HEK293 (cell line): ENCODE data around the gene HOOK1.

ENCODE experiments used
- CTCF ChIA-PET: fragments of 350-600 bp; formaldehyde crosslinking; extraction: SDS; loops from one replicate; lab custom pipeline; 2021; ENCODE audit warnings: antibody characterized with exemption; lab: Yijun Ruan, JAX
- POLR2A ChIA-PET: fragments of 300-600 bp; formaldehyde crosslinking; extraction: SDS; loops from one replicate; lab custom pipeline; 2020; ENCODE audit warnings: antibody characterized with exemption, inconsistent platforms; lab: Yijun Ruan, JAX
- H3K27ac ChIP-seq: fragments of 200-500 bp; sonication (Bioruptor generic); 2 replicates; pipeline ENCODE4 v1.5.1; 2014; ENCODE audit warnings: low read depth, low read length, control low read depth, inconsistent platforms; ENCODE audit errors: extremely low read depth
- H3K36me3 ChIP-seq, 2 experiments: fragments of 200-500 bp in 1 of 2; sonication (Bioruptor generic) in 1 of 2; 1 replicate in 1 of 2; 2 replicates in 1 of 2; pipeline ENCODE4 v1.5.1; 2014 to 2017; ENCODE audit warnings: inconsistent platforms in 2 of 2, low read length in 2 of 2; ENCODE audit not compliant: control insufficient read depth in 2 of 2, insufficient read depth in 1 of 2
- H3K4me1 ChIP-seq: fragments of 200-500 bp; sonication (Bioruptor generic); 2 replicates; pipeline ENCODE4 v1.5.1; 2014; ENCODE audit warnings: mild to moderate bottlenecking, low read length, inconsistent platforms; ENCODE audit not compliant: control insufficient read depth, insufficient read depth
- H3K4me3 ChIP-seq: 2 replicates; pipeline ENCODE4 v1.5.1; 2011; ENCODE audit warnings: low read depth, mild to moderate bottlenecking, control low read depth, low read length, moderate library complexity
- H3K9me3 ChIP-seq: fragments of 200-500 bp; sonication (Bioruptor generic); 2 replicates; pipeline ENCODE4 v1.5.1; 2014; ENCODE audit warnings: low read depth, low read length, inconsistent platforms; ENCODE audit not compliant: control insufficient read depth, insufficient read depth
- HIC1 ChIP-seq: fragments of 450-650 bp; formaldehyde crosslinking; IDR thresholded peaks from 2 replicates; pipeline ENCODE4 v1.5.1; 2016; ENCODE audit warnings: missing biosample characterization, missing genetic modification characterization
- PRDM2 ChIP-seq: fragments of 450-650 bp; formaldehyde crosslinking; IDR thresholded peaks from 2 replicates; pipeline ENCODE4 v1.5.1; 2016; ENCODE audit warnings: missing biosample characterization, missing genetic modification characterization, borderline replicate concordance
- PRDM6 ChIP-seq: fragments of 450-650 bp; formaldehyde crosslinking; IDR thresholded peaks from 2 replicates; pipeline ENCODE4 v1.5.1; 2017; ENCODE audit warnings: missing biosample characterization, missing genetic modification characterization
- SETDB1 ChIP-seq: IDR thresholded peaks from one replicate; pipeline ENCODE4 v1.6.1; 2017; ENCODE audit warnings: mild to moderate bottlenecking, low read length, moderate library complexity, mixed read lengths; ENCODE audit not compliant: insufficient read length
- TCF7L2 ChIP-seq: IDR thresholded peaks from 2 replicates; pipeline ENCODE4 v1.6.1; 2011; ENCODE audit warnings: low read depth, mild to moderate bottlenecking, inconsistent platforms, low read length, moderate library complexity, borderline replicate concordance
- ZNF324 ChIP-seq: fragments of 450-650 bp; formaldehyde crosslinking; IDR thresholded peaks from 2 replicates; pipeline ENCODE4 v1.5.1; 2016; ENCODE audit warnings: missing biosample characterization, missing genetic modification characterization
- ZNF426 ChIP-seq: fragments of 450-650 bp; formaldehyde crosslinking; IDR thresholded peaks from 2 replicates; pipeline ENCODE4 v1.5.1; 2017; ENCODE audit warnings: missing biosample characterization, missing genetic modification characterization, mild to moderate bottlenecking, inconsistent platforms, moderate library complexity
- ZNF558 ChIP-seq: fragments of 450-650 bp; formaldehyde crosslinking; IDR thresholded peaks from 2 replicates; pipeline ENCODE4 v1.5.1; 2016; ENCODE audit warnings: missing biosample characterization, missing genetic modification characterization
- ZNF654 ChIP-seq: fragments of 450-650 bp; formaldehyde crosslinking; IDR thresholded peaks from 2 replicates; pipeline ENCODE4 v1.5.1; 2016; ENCODE audit warnings: low read depth, missing biosample characterization, missing genetic modification characterization
- ZNF660 ChIP-seq: fragments of 450-650 bp; IDR thresholded peaks from 2 replicates; pipeline ENCODE4 v1.5.1; 2018; ENCODE audit warnings: missing biosample characterization, mild to moderate bottlenecking, missing genetic modification characterization
- ZNF670 ChIP-seq: fragments of 450-650 bp; formaldehyde crosslinking; IDR thresholded peaks from 2 replicates; pipeline ENCODE4 v1.5.1; 2016; ENCODE audit warnings: missing biosample characterization, missing genetic modification characterization, low read depth

Gene HOOK1

GRCh38 chr1:59877108-59877682, 62.4 kb downstream of the HOOK1 start:
- Histone ChIP-seq H3K9me3 (no peaks in the 10 kb centered on the region), H3K4me1 (no peaks in the 10 kb centered on the region), H3K27ac (no peak overlapping the region), H3K4me3 (no peak overlapping the region), H3K36me3 (peaks cover 7 to 11% of the 10 kb centered on the region in 2 experiments; a peak in 2 of 3 replicates)
- ChIA-PET POLR2A (no interaction called here), CTCF (interaction anchor here (0.6 to 6.5 kb wide), 5 partner anchors 16 to 647 kb away, joined by 3 to 177 read pairs (median 4); no protein-coding TSS in a partner anchor)
- TF ChIP-seq ZNF558 (tag by site-specific recombination) (peak; percentile 90; the same call in 1 of the 2 replicates), ZNF670 (tag by site-specific recombination) (no peak), SETDB1 (peak; percentile 74)

- CTCF ChIA-PET = interaction anchor here (0.6 to 6.5 kb wide), 16 partner anchors 10 to 1476 kb away, joined by 3 to 177 read pairs (median 6); no protein-coding TSS in a partner anchor
- Histone ChIP-seq H3K36me3 (peaks cover 0 to 4% of the 10 kb centered on the region in 2 experiments; a peak in 1 of 3 replicates), H3K9me3 (no peaks in the 10 kb centered on the region), H3K4me3 (no peak overlapping the region), H3K4me1 (no peaks in the 10 kb centered on the region), H3K27ac (no peak overlapping the region)
- no peak for TF ChIP-seq HIC1 (tag by site-specific recombination)
- POLR2A ChIA-PET = no interaction called here
Measured at GRCh38 chr1:59878370-59878769, 63.6 kb downstream of the HOOK1 start.

- POLR2A ChIA-PET = no interaction called here
- CTCF ChIA-PET = interaction anchor here (0.6 to 6.5 kb wide), 14 partner anchors 8 to 587 kb away, joined by 3 to 177 read pairs (median 6); no protein-coding TSS in a partner anchor
Measured at GRCh38 chr1:59879574-59879973, 64.8 kb downstream of the HOOK1 start.

GRCh38 chr1:59879996-59880505, 65.3 kb downstream of the HOOK1 start:
- no peaks in the 10 kb centered on the region for H3K4me1 ChIP-seq
- ChIA-PET POLR2A (no interaction called here), CTCF (interaction anchor here (0.7 to 6.5 kb wide), 11 partner anchors 9 to 1940 kb away, joined by 3 to 177 read pairs (median 8); no protein-coding TSS in a partner anchor)
- H3K4me3 ChIP-seq = no peak overlapping the region
- no peaks in the 10 kb centered on the region for H3K9me3 ChIP-seq
- H3K27ac ChIP-seq = no peak overlapping the region
- TF ChIP-seq ZNF324 (tag by site-specific recombination) (no peak), PRDM2 (tag by site-specific recombination) (no peak)
- H3K36me3 ChIP-seq = no peaks in the 10 kb centered on the region

More at GRCh38 chr1:59879574-59879973, 64.8 kb downstream of the HOOK1 start:
- H3K4me1 ChIP-seq = no peaks in the 10 kb centered on the region
- H3K27ac ChIP-seq = no peak overlapping the region
- no peak overlapping the region for H3K4me3 ChIP-seq
- no peaks in the 10 kb centered on the region for H3K9me3 ChIP-seq
- H3K36me3 ChIP-seq = no peaks in the 10 kb centered on the region
- 0 out of 2 replicates have a peak, but pooled peaks have one; percentile 43 for TF ChIP-seq ZNF660 (tag by site-specific recombination)
- TF ChIP-seq PRDM6 (tag by site-specific recombination) = peak; percentile 30
- TF ChIP-seq TCF7L2 = 0 out of 2 replicates have a peak, but pooled peaks have one; percentile 7
- peak; percentile 62 for TF ChIP-seq ZNF654 (tag by site-specific recombination)
- no peak for TF ChIP-seq ZNF426
